Umbilical cord (tissue), 2 donors: ENCODE results near the gene PTPRA. TPM values are rescaled to one million over a fixed set of nuclear protein-coding genes. Genes with fewer than 3 reads are reported as not detected.
"Not testable (repeated sequence)": the region's sequence is repeated elsewhere in the genome, so short reads cannot be mapped to it uniquely, and the experiment has no call there.

Experiments used
- DNase-seq: peaks from one replicate; pipeline ENCODE4 v3.0.0-alpha.2; 2015; ENCODE audit warnings: low spot score
- total RNA-seq: library from RNA; depleted of rRNA; stranded (reverse); fragments of >200 nt; gene quantifications from one replicate; pipeline ENCODE4 v1.2.3, GENCODE V29; 2014; ENCODE audit warnings: low replicate concordance; ENCODE audit not compliant: insufficient read depth

Gene PTPRA
- total RNA-seq, 1 donor from 2014 or later: 69.1 TPM

- DNase-seq: no peak
Observed at GRCh38 chr20:2888224-2888955, 15.1 kb downstream of the PTPRA start.

- DNase-seq: no peak
Observed at GRCh38 chr20:2889209-2889608, 15.9 kb downstream of the PTPRA start.

- no peak for DNase-seq
Observed at GRCh38 chr20:2889797-2890196, 16.5 kb downstream of the PTPRA start.

GRCh38 chr20:2890742-2891141 lies 17.5 kb downstream of the PTPRA start:
- no peak for DNase-seq

- DNase-seq: no peak
Observed at GRCh38 chr20:2891343-2891742, 18.1 kb downstream of the PTPRA start.

GRCh38 chr20:2892376-2892775 lies 19.1 kb downstream of the PTPRA start:
- no peak for DNase-seq

GRCh38 chr20:2894221-2894620 lies 20.9 kb downstream of the PTPRA start:
- DNase-seq: no peak

GRCh38 chr20:2895154-2895553 lies 21.9 kb downstream of the PTPRA start:
- not testable (repeated sequence) for DNase-seq

GRCh38 chr20:2899243-2899642 lies 26.0 kb downstream of the PTPRA start:
- no peak for DNase-seq

- peak; percentile 22 for DNase-seq
Observed at GRCh38 chr20:2900845-2901592, 27.7 kb downstream of the PTPRA start.

GRCh38 chr20:2902291-2902690 lies 29.0 kb downstream of the PTPRA start:
- DNase-seq: no peak

GRCh38 chr20:2902818-2903217 lies 29.5 kb downstream of the PTPRA start:
- no peak for DNase-seq

GRCh38 chr20:2903686-2904085 lies 30.4 kb downstream of the PTPRA start:
- no peak for DNase-seq

GRCh38 chr20:2907519-2907918 lies 34.2 kb downstream of the PTPRA start:
- DNase-seq: no peak

GRCh38 chr20:2909953-2910352 lies 36.7 kb downstream of the PTPRA start:
- DNase-seq: no peak

- no peak for DNase-seq
Observed at GRCh38 chr20:2911200-2911599, 37.9 kb downstream of the PTPRA start.

- peak; percentile 5 for DNase-seq
Observed at GRCh38 chr20:2914160-2914559, 40.9 kb downstream of the PTPRA start.

GRCh38 chr20:2917266-2917665 lies 44.0 kb downstream of the PTPRA start:
- DNase-seq: no peak

- DNase-seq: no peak
Observed at GRCh38 chr20:2918096-2919049, 45.1 kb downstream of the PTPRA start.

- no peak for DNase-seq
Observed at GRCh38 chr20:2919518-2920245, 46.4 kb downstream of the PTPRA start.

GRCh38 chr20:2920473-2920872 lies 47.2 kb downstream of the PTPRA start:
- DNase-seq: no peak
